ENCODE measurements around the gene RBM17.

GRCh38 chr10:6158276-6158675, 69.4 kb downstream of the RBM17 start:
- TF ChIP-seq POLR2AphosphoS5 (IDR thresholded peaks at IDR 0.05; ENCODE audit: borderline replicate concordance, low read depth, low read length) = no peak
- TF ChIP-seq EZH2 (IDR thresholded peaks at IDR 0.05) = no peak

All from SK-N-MC (cell line).